ENCODE data around the gene ELMO2. TPM values are rescaled to one million over a fixed set of nuclear protein-coding genes. Genes with fewer than 3 reads are reported as not detected.

Gene ELMO2
- total and polyA plus RNA-seq, 9 of the 15 experiments (the other 6 are each of a cell fraction or from before 2014, with no cell fraction given), result 7.5 to 21.5 (median 15.9) TPM

DNA sequence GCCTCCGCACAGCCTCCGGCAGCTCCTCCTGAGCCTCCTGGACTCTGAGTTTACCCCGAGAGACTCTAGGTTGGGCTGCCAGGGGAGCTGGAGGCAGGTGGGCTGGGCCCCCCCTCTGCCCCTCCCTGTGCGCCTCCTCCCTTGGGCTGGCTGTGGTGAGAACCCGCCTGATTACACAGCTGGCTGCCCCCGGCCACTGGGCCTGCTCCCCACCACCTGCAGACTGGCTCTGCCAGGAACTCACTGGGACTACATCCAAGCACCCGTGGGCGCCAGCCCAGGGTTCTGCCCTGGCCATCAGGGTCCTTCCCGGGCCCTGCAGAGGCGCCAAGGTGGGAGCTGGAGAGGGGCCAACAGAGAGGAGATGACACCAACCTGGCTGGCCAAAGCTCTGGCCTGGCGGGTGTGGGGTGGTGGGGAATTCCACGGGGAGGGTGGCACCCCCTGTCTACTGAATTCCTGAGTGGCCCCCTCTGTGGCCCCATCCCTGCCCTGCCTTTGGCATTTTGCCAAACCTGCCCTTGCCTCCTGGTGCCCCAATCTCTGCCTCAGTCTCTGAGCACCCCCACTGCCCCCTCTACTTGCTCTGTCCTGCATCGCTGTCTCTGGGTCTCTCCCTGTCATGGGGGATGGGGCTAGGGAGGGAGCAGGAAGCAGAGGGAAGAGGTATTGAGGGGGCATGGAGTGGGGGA, 76.2 kb downstream of the ELMO2 start:
- ChIA-PET CTCF (ENCODE audit: low intra/inter-chr PET ratio) (no interaction called here), POLR2A (interaction anchor here (0.6 to 0.9 kb wide), 5 partner anchors 19 to 222 kb away, joined by 3 to 5 read pairs (median 4); no protein-coding TSS in a partner anchor)
- WGBS (ENCODE audit: insufficient coverage, low coverage, missing lambda C conversion rate), result 2% methylated on average over 9 of the region's 13 CpGs
- Histone ChIP-seq H3K36me3 (ENCODE audit: control insufficient read depth, insufficient read depth, low read length) (no peaks in the 10 kb centered on the region), H3K4me3 (no peak overlapping the region), H3K4me2 (ENCODE audit: insufficient read depth, low read length) (no peak overlapping the region), H3K9me1 (ENCODE audit: control insufficient read depth, insufficient read depth, low read length) (peaks cover 2% of the 10 kb centered on the region), H4K20me1 (replicated peaks; ENCODE audit: control insufficient read depth, insufficient read depth, low read length) (peaks cover 20% of the 10 kb centered on the region), H3K27me3 (ENCODE audit: control insufficient read depth in 2 of 2, insufficient read depth in 2 of 2, low read length in 2 of 2) (peaks cover 11 to 67% of the 10 kb centered on the region in 2 experiments), H3K9ac (ENCODE audit: insufficient read depth in 1 of 2, low read depth in 2 of 2, low read length in 2 of 2) (peak overlapping the region in 1 of 2 experiments; percentile 45; a peak in 2 of 4 replicates), H3K9me3 (replicated peaks; ENCODE audit: control insufficient read depth, insufficient read depth, low read depth, low read length) (no peaks in the 10 kb centered on the region), H3K27ac (ENCODE audit: extremely low read depth, low read depth, low read length) (no peak overlapping the region), H2AFZ (ENCODE audit: low read depth, low read length) (no peak overlapping the region), H3K4me1 (replicated peaks in 1 of 2; ENCODE audit: control insufficient read depth in 2 of 2, insufficient read depth in 2 of 2, low read length in 2 of 2) (peaks cover 0 to 19% of the 10 kb centered on the region in 2 experiments; a peak in 2 of 5 replicates), H3K79me2 (ENCODE audit: control insufficient read depth, insufficient read depth, low read length) (no peaks in the 10 kb centered on the region)
- FAIRE-seq, result no peak
- in situ Hi-C loops (cut with MboI) (no loop called here), intact Hi-C loops (cut with micrococcal nuclease) (no loop called here)
- TF ChIP-seq HDAC3 (IDR thresholded peaks at IDR 0.05; ENCODE audit: borderline replicate concordance, partially characterized antibody), result no peak
- peak; percentile 93 for TF ChIP-seq NFIC (IDR thresholded peaks at IDR 0.05)
- peak; percentile 70 for TF ChIP-seq NFIX (CRISPR knock-in tag; IDR thresholded peaks at IDR 0.05; ENCODE audit: low read depth)
- TF ChIP-seq PHB2 (IDR thresholded peaks at IDR 0.05; ENCODE audit: low read depth), result no peak
- TF ChIP-seq, protein P1, sequence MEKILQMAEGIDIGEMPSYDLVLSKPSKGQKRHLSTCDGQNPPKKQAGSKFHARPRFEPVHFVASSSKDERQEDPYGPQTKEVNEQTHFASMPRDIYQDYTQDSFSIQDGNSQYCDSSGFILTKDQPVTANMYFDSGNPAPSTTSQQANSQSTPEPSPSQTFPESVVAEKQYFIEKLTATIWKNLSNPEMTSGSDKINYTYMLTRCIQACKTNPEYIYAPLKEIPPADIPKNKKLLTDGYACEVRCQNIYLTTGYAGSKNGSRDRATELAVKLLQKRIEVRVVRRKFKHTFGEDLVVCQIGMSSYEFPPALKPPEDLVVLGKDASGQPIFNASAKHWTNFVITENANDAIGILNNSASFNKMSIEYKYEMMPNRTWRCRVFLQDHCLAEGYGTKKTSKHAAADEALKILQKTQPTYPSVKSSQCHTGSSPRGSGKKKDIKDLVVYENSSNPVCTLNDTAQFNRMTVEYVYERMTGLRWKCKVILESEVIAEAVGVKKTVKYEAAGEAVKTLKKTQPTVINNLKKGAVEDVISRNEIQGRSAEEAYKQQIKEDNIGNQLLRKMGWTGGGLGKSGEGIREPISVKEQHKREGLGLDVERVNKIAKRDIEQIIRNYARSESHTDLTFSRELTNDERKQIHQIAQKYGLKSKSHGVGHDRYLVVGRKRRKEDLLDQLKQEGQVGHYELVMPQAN (IDR thresholded peaks at IDR 0.05; ENCODE audit: borderline replicate concordance), result no peak
- TF ChIP-seq ZNF384 (IDR thresholded peaks at IDR 0.05; ENCODE audit: low read depth, low read length), result no peak
- TF ChIP-seq PPARD (CRISPR knock-in tag; IDR thresholded peaks at IDR 0.05), result no peak
- no peak for TF ChIP-seq MAZ (CRISPR knock-in tag; conservative IDR thresholded peaks at IDR 0.05 in 1 of 2, IDR thresholded peaks at IDR 0.05 in 1 of 2)
- no peak for TF ChIP-seq FOSL1 (tag; conservative IDR thresholded peaks at IDR 0.05)
- TF ChIP-seq, protein P2, sequence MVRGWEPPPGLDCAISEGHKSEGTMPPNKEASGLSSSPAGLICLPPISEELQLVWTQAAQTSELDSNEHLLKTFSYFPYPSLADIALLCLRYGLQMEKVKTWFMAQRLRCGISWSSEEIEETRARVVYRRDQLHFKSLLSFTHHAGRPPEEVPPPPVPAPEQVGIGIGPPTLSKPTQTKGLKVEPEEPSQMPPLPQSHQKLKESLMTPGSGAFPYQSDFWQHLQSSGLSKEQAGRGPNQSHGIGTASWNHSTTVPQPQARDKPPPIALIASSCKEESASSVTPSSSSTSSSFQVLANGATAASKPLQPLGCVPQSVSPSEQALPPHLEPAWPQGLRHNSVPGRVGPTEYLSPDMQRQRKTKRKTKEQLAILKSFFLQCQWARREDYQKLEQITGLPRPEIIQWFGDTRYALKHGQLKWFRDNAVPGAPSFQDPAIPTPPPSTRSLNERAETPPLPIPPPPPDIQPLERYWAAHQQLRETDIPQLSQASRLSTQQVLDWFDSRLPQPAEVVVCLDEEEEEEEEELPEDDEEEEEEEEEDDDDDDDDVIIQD (CRISPR knock-in tag; IDR thresholded peaks at IDR 0.05), result no peak
- no peak for TF ChIP-seq FIP1L1 (IDR thresholded peaks at IDR 0.05; ENCODE audit: low read depth, low read length, poor library complexity, severe bottlenecking)
- TF ChIP-seq SMAD2 (IDR thresholded peaks at IDR 0.05; ENCODE audit: low read depth, low read length), result no peak
- no peak for DNase-seq (ENCODE audit: extremely low read depth in 1 of 4, low spot score in 3 of 4)
- BruUV-seq (replicated peaks), result no TSS peak
- ATAC-seq, result no peak
